Lung microvascular endothelial cell (primary cell): ENCODE results near the gene SRCAP. TPM values are rescaled to one million over a fixed set of nuclear protein-coding genes. Genes with fewer than 3 reads are reported as not detected.

ENCODE experiments used
- DNase-seq, 2 donors: peaks; one replicate each; pipeline versions ENCODE4 v3.0.0 to v3.0.0-alpha.2; 2010; ENCODE audit warnings: low read depth in 2 of 2
- total RNA-seq: library from RNA; depleted of rRNA; stranded (reverse); fragments of >200 nt; gene quantifications from 2 replicates; pipeline ENCODE4 v1.2.1, GENCODE V29; 2014

The SRCAP gene
- total RNA-seq, 1 donor from 2014 or later = 24.8 TPM

GRCh38 chr16:30756781-30757100, 57.8 kb downstream of the SRCAP start:
- no peak for DNase-seq

DNA sequence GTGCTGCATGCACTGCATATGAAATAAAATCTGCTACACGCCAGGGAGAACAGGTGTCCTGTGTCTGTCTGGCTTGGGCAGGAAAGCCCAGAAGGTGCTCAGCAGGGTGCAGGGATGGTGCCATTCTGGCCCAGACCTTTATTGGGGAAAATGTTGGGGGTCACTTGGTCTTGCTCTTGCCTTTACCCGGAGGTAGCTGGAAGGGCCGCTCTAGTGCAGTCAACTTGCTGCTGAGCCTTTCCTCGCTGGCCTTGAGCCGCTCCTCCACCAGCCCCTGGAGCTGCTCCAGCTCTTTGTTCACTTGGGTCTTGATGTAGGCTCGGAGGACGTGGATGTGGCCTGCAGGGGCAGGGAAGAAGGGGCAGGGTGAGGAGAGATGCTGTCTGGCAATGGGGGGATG, 58.3 kb downstream of the SRCAP start:
- DNase-seq = no peak

DNA sequence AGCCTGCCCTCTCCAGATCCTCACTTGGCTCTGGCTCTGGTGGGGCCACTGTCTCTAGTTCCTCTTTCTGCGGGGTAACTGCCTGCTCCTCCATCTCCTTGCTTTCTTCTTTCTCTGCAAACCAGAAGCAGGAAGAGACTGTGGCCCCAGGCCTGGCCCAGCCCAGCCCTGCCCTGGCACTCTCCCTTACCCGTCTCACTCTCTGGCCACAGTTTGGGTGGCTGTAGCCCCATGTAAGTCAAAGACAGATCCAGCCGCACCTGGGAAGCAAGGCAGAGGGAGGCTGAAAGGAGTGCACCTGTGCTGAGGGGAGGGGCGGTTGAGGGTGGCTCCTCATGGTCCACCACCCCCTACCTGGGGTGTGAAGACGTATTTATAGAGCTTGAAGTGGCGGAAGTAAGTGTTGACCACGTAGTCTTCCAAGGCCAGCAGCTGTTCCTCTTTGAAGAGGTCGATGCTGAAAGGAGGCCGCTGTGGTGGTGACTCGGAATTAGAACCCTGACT, 60.1 kb downstream of the SRCAP start:
- no peak for DNase-seq

- no peak for DNase-seq
These were observed 61.1 kb downstream of the SRCAP start for GRCh38 chr16:30760001-30760559.

- DNase-seq = no peak
These were observed 61.8 kb downstream of the SRCAP start for GRCh38 chr16:30760577-30761426.

GRCh38 chr16:30761427-30761927, 62.5 kb downstream of the SRCAP start:
- DNase-seq = peak; percentile 33 to 38

DNA sequence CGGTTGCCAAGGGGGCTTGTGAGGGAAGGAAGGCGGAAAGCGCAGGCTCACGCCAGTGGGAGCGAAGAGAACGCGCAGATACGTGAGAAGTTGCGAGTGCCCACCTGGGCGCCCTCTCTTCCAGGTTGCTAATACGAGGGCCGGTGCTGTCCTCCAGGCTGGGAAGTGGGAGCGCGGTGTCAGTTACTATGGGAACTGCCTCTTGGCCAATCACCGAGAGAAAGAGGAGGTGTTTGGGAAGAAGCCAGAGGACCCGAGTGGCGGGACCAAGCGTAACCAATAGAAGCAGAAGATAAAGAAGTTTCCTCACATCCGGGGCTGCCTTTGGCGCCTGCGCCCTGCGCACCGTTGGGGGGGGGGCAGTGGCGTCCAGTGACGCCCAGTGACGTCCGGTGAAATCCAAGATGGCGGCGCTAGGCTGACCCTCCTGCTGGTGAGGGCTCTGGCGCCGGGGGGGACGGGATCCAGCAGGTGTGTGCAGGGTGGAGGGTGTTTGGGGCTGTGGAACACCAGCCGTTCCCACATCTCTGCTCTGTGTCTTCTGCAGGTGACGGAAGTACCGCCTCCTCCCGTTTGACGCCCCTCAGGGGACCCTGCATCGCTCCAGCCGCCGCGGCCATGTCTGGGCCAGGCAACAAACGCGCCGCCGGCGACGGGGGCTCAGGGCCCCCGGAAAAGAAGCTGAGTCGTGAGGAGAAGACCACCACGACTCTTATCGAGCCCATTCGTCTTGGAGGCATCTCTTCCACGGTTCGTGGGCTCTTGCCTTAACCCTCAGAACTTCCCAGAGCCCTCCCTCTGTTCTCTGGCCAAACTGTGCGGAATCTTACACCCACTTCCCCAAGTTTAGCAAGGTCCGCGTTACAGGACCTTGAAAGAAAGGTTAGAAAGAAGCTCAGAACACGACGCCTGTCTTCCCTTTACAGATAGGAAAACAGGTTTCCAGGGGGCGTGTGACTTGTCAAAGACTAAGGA, 63.2 kb downstream of the SRCAP start, which contains the start of the genes CFAP119 and RNF40:
CFAP119 (minus strand) TSS at position 135 of the 975 bp plus-strand sequence. CDS start 314 bp downstream, outside the sequence.
RNF40 (plus strand) TSS at position 395 of the 975 bp plus-strand sequence; CDS start at position 619, 224 bp downstream.
- peak; percentile 98 for DNase-seq

DNA sequence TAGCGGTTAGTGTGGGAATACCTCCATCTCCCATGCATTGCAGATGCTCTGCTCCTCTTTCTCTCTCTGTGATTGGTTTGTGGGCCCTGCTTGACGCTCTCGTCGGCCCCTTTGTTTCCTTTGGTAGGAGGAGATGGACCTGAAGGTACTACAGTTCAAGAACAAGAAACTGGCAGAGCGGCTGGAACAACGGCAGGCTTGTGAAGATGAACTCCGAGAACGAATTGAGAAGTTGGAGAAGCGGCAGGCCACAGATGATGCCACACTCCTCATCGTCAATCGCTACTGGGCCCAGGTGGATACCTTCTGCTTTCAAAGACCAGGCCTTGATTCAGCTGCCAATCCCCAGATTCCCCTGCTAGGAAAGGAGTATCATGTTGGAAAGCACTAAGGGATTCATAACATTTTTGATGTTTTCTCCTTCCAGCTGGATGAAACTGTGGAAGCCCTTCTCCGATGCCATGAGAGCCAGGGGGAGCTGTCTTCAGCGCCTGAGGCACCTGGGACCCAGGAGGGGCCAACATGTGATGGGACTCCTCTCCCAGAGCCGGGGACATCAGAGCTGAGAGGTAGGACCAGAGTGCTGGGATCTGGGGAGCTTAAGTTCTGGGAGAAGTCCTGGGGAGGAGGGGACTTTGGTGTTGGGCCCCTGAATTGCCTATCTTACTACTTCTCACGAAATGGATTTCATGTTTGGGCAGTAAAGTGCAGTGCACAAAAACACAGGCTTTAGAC, 64.2 kb downstream of the SRCAP start:
- no peak for DNase-seq

- no peak for DNase-seq
These were observed 65.1 kb downstream of the SRCAP start for GRCh38 chr16:30764086-30764485.

DNA sequence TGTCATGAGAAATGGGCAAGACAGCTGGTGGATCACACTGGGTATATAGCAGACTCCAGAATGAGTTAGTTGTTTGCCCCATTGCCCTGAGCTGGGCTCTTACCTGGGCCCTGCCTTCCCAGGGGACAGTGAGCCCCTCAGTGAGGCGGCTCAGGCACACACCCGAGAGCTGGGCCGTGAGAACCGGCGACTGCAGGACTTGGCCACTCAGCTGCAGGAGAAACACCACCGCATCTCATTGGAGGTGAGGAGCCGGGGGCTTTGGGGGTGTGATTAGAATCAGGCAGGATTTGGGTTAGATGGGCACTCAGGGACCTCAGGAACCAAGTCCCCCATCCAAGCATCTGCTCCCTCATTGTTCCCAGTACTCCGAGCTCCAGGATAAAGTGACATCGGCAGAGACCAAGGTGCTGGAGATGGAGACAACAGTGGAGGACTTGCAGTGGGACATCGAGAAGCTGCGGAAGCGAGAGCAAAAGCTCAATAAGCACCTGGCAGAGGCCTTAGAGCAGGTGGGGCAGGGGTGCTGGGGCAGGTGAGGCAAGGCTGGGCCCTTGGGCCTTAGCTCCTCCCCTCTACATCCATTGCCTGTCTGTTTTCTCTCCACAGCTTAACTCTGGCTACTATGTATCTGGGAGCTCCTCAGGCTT, 66.0 kb downstream of the SRCAP start:
- DNase-seq = no peak

- DNase-seq = no peak
These were observed 67.4 kb downstream of the SRCAP start for GRCh38 chr16:30766206-30766932.

GRCh38 chr16:30766933-30767284, 67.9 kb downstream of the SRCAP start:
- no peak for DNase-seq

GRCh38 chr16:30767767-30768465, 68.9 kb downstream of the SRCAP start:
- DNase-seq = no peak

- no peak for DNase-seq
These were observed 69.7 kb downstream of the SRCAP start for GRCh38 chr16:30768583-30769181.

- DNase-seq = no peak
These were observed 70.6 kb downstream of the SRCAP start for GRCh38 chr16:30769379-30770089.

- peak in 1 of 2 donors; percentile 82 for DNase-seq
These were observed 72.8 kb downstream of the SRCAP start for GRCh38 chr16:30771726-30772125.

DNA sequence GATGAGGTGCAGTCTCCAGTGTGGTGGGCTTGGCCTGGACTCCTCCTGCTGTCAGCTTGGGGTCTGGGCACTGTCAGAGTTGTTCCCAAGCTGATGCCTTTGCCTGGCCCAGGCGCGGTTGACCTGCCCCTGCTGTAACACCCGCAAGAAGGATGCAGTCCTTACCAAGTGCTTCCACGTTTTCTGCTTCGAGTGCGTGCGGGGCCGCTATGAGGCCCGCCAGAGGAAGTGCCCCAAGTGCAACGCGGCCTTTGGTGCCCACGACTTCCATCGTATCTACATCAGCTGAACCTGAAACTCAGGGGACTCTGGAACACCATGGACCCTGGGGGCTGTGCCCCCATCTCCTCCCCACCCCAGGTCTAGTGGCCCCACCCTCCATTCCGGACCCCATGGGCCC, 74.9 kb downstream of the SRCAP start:
- DNase-seq = no peak
